ENCODE results near the gene IFNL4.
"Not testable (repeated sequence)": the region's sequence is repeated elsewhere in the genome, so short reads cannot be mapped to it uniquely, and the experiment has no call there.

IFNL4 gene

DNA sequence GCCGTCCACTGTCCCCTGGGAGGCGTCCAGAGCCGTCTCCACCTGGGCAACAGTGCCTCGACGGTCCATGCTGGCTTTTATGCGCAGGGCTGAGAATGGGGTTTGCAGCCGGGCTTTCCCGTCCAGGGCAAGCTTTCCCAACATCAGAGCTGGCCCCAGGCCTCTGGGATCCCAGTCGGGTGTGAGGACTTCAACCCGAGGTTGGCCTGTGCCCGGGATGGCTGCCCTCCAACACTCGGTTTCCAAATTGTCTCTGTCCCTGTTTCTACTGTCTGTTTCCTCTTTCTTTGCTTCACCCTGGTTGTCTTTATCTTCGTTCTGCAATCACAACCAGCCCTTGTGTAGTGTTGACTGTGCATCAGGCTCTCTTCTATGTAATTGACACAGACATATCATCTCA is at the start of gene IFNL4:
IFNL4 (minus strand) TSS at position 51 of the 400 bp plus-strand sequence.
- no peak for DNase-seq (ENCODE audit: low read depth)

DNA sequence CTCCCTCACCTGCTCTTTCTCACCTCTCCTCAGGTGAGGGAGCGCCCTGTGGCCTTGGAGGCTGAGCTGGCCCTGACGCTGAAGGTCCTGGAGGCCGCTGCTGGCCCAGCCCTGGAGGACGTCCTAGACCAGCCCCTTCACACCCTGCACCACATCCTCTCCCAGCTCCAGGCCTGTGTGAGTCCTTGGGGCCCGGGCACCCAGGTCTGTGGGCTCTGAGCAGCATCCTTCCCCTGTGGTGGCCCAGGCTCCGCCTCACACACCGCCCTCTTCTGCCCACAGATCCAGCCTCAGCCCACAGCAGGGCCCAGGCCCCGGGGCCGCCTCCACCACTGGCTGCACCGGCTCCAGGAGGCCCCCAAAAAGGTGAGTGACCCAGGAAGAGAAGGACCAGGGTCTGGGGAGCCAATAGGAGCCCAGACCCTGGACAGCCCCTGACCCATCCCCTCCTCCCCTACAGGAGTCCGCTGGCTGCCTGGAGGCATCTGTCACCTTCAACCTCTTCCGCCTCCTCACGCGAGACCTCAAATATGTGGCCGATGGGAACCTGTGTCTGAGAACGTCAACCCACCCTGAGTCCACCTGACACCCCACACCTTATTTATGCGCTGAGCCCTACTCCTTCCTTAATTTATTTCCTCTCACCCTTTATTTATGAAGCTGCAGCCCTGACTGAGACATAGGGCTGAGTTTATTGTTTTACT is 49.4 kb upstream of the IFNL4 start:
- DNase-seq (ENCODE audit: low read depth) = peak; percentile 48

DNA sequence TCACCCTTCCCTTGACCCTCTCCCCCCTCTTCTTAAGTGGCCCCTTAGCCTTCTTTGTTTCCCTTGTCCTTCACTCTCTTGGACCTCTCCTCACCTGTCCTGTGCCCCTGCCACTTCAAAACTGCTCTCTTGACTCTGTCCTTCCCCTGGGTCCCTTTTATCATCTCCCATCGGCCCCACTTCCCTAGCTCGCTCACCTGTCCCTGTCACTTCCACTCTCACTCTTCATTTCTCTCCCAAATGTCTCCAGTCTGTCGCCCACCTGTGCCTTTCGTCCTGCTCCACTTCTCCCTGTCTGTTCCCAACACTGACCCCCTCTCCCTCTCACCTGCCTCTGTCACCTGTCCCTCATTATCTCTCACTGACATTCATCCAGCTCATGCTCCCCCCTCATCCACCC is 48.2 kb upstream of the IFNL4 start:
- no peak for DNase-seq (ENCODE audit: low read depth)

DNA sequence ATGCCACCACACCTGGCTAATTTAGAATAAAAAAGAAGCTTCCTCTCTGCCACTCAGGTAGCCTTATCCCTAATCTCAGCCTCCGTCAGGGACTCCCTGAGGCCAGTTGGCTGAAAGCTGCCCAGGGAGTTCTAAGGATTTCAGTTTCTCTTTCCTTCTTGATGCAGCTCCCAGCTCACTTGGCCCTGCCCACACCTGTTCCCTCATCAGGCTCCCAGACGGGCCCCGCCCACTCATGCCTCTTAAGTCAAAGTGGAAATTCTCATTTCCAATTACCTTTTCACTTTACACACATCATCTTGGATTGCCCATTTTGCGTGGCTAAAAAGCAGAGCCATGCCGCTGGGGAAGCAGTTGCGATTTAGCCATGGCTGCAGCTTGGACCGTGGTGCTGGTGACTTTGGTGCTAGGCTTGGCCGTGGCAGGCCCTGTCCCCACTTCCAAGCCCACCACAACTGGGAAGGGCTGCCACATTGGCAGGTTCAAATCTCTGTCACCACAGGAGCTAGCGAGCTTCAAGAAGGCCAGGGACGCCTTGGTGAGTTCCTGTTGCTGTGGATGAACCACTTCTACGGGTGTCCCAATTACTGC is 47.5 kb upstream of the IFNL4 start, which contains the start of gene IFNL1:
IFNL1 (plus strand) TSS at position 353 of the 591 bp plus-strand sequence; CDS start at position 368, 15 bp downstream.
- DNase-seq (ENCODE audit: low read depth) = no peak

DNA sequence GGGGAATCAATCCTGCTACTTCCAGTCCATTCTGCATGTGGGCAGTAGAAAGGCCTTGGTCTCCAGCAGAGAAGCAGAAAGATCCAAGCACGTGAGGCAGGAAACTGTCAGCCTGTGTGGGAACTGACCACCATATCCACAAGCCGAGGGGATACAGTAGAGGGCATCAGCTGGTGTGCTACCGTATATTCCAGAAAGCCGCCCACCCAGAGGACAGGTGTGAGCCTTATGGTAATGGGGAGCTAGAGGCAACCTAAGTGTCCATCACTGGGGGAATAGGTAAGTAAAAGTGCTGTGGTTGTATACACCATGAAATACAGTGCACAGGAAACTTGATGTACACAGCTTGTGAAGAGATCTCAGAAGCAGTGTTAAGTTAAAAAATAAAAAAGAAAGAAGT is 44.7 kb upstream of the IFNL4 start:
- no peak for DNase-seq (ENCODE audit: low read depth)

DNA sequence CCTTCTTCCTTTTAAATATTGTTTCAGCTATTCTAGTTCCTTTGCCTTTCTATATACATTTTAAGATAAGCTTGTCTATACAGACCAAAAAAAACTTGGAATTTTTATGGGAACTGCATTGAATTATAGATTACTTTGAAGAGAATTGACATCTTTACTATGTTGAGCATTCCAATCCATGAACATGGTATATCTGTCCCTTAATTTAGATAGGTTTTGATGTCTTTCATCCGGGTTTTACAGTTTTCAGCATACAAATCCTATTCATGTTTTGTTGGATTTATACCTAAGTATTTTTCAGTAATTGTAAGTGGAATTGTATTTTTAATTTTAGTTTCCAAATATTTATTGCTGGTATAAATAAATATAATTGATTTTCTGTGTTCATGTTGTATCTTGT is 35.4 kb upstream of the IFNL4 start:
- no peak for DNase-seq (ENCODE audit: low read depth)

DNA sequence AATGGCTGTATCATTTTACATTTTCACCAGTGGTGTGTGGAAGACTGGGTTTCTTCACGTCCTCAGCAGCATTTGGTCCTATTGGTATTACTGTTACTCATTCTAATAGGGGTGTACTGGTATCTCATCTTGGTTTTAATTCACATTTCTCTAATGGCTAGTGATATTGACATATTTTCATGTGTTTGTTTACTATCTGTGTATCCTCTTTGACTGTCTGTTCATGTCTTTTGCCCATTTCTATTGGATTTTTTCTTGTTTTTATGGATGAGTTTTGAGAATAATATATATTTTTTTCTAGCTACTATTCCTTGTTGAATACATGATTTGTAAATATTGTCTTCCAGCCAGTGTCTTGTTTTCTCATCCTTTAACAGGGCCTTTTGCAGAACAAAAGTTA is 33.4 kb upstream of the IFNL4 start:
- DNase-seq (ENCODE audit: low read depth) = no peak

DNA sequence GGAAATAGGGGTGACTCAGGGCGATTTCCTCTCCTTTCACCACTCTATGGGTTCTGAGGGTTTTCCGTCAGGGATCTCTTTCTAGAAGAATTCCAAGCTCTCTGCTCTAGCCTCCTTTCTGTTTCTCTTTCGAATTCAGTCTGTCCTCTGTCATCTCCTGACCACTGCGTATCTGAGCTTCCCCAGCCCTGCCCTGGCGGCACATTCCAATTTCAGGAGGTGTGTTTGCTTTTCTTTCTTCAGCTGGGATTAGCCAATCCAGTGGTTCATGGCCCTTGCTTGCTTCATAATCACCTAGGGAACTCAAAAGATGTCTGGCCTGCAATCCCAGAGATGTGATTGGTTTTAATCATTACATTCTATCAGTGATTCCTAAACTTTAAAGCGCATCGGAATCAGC is 28.9 kb upstream of the IFNL4 start:
- DNase-seq (ENCODE audit: low read depth) = no peak

DNA sequence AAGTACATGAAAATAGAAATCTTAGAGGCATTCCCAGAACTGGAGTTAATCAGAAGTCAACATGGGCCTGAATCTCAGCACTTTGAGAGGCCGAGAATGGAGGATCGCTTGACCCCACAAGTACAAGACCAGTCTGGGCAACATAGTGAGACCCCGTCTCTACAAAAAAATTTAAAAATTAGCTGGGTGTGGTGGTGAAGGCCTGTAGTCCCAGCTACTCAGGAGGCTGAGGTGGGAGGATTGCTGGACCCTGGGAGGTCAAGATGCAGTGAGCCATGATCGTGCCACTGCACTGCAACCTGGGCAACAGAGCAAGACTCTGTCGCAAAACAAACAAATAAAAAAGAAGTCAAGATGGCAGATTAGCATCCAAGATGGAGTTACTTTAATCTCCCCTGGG is 28.1 kb upstream of the IFNL4 start:
- DNase-seq (ENCODE audit: low read depth) = no peak

DNA sequence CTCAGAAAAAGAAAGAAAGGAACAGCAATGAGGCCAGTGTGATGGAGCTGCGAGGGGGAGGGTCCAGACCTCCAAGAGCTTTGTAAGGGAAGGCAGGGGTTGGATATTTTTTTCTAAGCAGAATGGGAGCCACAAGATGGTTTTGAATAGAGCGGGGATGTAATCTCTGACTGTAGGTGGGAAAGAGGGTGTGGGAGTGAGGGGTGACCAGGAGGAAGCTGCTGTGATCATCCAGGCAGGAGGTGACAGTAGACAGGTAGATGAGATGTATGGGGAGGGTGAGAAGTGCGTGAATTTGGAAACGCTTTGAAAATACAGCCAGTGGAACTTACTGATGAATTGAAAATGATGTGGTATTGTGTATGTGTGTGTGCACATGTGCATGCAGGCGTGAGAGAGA is 26.9 kb upstream of the IFNL4 start:
- no peak for DNase-seq (ENCODE audit: low read depth)

DNA sequence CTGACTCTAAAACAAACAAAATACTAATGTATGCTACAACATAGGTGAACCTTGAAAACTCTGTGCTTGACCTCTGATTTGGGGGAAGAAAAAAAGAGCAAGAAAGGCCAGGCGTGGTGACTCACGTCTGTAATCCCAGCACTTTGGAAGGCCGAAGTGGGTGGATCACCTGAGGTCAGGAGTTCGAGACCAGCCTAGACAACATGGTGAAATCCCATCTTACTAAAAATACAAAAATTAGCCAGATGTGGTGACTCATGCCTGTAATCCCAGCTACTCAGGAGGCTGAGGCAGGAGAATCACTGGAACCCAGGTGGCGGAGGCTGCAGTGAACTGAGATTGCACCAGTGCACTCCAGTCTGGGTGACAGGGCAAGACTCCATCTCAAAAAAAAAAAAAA is 25.2 kb upstream of the IFNL4 start:
- not testable (repeated sequence) for DNase-seq (ENCODE audit: low read depth)

DNA sequence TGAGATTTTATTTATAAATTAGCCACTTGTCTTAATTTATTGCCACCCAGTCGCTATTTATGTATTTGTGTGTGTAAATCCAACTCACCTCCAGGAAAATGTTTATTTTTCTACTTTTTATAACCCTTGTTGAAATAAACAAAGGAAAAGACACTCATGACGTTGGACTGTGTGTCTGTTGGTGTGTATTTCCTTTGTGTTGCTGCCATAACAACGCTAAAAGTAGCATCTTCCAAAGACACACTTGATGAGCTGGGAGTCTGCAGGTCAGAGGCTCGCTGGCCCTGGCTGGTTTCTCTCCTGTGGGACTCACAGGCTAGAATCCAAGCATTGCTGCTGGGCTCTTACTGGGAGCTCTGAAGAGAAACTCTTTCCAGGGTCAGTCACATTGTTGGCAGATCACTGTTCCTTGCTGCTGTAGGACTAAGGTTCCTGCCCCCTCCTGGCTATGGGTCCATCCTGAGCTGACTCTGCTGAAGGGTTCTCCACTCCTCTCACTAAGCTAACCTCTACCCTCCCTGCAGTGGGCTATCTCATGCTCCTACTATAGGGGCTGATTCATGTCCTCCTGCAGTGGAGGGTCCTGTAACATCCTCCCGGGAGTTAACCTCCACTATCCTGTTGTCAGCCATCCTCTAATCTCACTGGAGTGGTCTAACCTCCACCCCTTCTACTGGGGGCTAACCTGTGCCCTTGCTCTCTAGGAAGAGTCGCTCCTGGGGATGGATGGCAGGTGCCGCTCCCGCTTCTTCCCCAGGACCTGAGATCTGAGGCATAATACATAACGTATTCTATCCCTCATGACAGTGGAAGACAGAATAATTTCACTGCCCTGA is 21.6 kb upstream of the IFNL4 start:
- no peak for DNase-seq (ENCODE audit: low read depth)

DNA sequence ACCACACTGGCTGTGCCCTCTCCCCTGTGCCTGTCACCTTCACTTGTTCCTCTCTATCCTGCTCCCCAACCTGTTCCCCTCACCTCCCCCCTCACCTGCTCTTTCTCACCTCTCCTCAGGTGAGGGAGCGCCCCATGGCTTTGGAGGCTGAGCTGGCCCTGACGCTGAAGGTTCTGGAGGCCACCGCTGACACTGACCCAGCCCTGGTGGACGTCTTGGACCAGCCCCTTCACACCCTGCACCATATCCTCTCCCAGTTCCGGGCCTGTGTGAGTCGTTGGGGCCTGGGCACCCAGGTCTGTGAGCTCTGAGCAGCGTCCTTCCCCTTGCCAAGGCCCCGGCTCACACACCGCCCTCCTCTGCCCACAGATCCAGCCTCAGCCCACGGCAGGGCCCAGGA is 20.7 kb upstream of the IFNL4 start:
- not testable (repeated sequence) for DNase-seq (ENCODE audit: low read depth)

DNA sequence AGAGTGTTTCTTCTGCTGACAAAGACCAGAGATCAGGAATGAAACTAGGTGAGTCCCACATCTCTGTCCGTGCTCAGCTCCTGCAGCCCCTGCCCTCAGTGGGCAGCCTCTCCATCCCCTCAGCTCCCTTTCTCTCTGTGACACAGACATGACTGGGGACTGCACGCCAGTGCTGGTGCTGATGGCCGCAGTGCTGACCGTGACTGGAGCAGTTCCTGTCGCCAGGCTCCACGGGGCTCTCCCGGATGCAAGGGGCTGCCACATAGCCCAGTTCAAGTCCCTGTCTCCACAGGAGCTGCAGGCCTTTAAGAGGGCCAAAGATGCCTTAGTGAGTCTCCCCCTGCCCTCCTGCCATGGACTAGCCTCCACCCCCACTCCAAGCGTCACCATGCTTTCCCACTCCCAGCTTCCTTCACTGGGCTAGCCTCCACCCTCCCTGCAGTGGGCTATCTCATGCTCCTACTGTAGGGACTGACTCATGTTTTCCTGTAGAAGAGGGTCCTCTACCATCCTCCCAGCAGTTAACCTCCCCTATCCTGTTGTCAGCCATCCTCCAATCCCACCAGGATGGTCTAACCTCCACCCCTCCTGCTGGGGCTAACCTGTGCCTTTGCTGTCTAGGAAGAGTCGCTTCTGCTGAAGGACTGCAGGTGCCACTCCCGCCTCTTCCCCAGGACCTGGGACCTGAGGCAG is 20.0 kb upstream of the IFNL4 start:
- not testable (repeated sequence) for DNase-seq (ENCODE audit: low read depth)

DNA sequence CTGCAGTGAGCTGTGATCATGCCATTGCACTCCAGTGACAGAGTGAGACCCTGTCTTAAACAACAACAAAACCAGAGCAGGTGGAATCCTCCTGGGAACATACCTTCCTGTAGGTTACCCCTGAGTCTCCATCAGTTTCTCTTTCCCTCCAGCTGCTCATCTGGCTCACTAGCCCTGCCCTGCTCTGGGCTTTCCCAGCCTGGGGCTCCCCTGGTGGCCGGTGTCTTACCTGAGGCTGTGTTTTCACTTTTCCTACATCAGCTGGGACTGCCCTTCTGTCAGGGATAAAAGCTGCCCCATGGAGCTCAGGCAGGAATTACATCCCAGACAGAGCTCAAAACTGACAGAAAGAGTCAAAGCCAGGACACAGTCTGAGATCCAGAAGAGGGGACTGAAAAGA is 19.4 kb upstream of the IFNL4 start, which contains the start of gene IFNL2:
IFNL2 (plus strand) TSS at position 312 of the 400 bp plus-strand sequence. CDS start 173 bp downstream, outside the sequence.
- DNase-seq (ENCODE audit: low read depth) = not testable (repeated sequence)

DNA sequence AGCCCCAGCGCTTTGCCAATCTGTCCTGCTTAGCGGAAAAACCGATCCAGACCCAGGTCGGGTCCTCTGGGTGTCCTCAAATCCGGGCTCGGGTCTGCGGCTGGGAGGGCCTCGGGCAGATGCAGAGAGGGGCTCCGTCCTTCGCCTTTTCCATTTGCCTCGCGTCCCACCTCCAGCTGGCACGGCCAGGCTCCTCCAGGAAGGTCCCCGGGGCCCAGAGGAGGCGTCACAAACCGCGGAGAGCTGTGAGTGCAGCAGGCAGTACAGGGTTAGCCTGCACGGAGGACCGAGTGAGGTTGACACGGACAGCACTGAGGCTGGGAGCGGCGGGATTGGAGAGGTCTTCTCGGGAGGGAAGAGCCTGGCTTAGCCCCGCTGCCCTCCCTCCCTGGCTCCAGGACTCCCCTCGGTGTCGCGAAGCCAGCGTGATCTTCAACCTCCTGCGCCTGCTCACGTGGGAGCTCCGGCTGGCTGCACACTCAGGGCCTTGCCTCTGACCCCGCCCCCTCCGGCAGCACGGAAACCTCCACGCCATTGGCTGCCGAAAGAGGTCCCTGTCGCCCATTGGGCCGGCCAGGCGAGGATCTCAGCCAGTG is 16.8 kb upstream of the IFNL4 start:
- DNase-seq (ENCODE audit: low read depth) = no peak

DNA sequence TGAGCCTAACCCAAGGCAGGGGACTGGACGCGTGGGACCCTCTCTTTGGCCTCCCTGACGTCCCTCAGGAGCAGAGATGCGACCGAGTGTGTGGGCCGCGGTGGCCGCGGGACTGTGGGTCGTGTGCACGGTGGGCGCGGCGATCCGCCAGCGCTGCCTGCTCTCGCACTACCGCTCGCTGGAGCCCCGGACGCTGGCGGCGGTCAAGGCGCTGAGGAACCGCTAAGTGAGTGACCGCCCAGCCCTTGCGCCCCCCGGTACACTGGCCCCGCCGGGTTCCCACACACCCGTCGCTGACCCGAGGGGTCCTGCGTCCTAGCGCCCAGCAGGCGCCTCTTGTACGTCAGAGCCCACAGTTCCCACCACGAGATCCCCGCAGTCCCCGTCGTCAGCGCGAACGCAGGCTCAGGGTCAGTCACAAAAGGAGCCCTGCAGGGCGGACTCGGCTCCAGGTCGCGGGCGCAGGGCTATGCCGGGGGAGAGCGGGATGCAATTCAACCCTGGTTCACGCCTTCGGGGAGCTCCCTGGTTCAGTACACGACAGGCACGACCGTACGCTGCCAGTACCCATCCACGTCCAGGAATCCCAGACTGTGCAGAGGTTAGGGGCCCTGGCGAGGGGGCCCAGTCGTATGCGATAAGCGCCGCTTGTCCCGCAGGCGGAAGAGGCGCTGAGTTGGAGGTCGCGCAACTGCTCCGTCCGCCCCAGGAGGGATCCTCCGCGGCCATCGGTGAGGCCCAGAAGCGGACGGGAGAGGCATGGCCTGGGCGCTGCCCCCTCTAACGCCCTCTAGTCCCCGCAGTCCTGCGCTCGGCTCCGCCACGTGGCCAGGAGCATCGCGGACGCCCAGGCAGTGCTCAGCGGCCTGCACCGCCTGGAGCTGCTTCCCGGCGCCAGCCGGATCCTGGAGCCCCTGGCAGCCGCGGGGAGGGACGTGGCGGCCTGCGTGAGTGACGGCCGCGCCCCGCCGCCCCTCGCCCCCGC is 15.9 kb upstream of the IFNL4 start:
- DNase-seq (ENCODE audit: low read depth) = no peak

DNA sequence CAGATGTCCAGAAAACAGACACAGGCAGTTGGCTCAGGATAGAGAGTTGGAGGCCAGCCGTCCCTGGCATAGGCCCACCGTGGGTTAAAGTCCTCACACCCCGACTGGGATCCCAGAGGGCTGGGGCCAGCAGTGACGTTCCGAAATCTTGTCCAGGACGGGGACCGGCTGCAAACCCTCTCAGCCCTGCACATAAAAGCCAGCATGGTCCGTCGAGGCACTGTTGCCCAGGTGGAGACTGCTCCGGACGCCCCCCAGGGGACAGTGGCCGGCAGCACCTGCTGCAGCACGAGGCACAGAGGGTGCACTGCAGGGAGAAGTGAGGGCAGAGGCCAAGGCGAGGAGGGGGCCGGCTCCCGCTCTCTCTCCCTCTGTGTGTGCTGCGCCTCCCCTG is 15.3 kb upstream of the IFNL4 start:
- no peak for DNase-seq (ENCODE audit: low read depth)

DNA sequence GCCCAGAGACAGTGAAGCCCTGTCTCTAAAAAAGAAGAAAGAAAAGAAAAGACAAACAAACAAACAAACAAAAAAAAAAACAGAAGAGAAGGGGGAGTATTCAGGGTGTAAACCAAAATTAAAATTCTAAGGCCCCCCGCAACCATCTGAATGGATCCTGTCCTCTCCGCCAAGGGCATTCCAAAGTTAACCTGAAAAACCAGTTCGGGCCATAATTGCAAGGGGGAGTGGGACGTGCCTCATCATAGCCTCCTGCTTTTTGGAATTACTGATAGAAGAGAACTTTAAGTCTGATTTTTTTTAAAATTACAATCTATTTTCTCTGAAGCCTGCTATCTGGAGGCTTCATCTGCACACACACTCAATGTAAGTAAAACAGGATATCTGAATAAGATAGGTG is 13.8 kb upstream of the IFNL4 start:
- no peak for DNase-seq (ENCODE audit: low read depth)

DNA sequence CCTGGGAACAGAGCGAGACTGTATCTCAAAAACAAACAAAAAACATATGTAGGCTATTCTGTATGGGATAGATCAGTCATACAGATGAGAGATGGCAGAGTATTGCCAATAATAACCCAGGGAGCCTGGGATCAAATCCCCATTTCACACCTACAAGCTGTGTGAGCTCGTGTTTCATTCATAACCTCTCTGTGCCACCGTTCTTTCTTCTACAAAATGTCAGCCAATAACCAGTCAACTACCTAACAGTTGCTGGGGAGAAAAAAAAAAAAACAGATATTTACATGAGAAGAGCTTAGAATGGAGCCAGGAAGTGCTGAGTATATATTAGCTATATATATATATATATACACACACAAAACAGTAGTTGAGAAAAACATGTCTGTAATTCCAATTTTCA is 13.0 kb upstream of the IFNL4 start:
- no peak for DNase-seq (ENCODE audit: low read depth)

DNA sequence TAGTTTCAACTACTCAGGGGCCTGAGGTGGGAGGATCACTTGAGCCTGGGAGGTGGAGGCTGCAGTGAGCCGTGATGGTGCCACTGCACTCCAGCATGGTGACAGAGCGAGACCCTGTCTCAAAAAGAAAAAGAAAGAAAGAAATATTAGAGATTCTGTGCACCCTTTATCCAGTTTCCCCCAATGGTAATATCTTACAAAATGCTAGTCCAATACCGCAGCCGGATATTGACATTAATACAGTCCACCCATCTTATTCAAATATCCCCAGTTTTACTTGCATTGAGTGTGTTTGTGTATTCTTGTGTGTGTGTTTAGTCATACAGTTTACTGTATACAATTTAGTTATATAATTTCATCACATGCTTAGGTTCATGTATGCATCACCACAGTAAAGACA is 8.6 kb upstream of the IFNL4 start:
- no peak for DNase-seq (ENCODE audit: low read depth)

All from activated T-helper 1 cell treated with Interleukin-2 at 50 U/mL for 16 hours (primary cell).